Gastroesophageal sphincter (tissue), 3 donors: ENCODE data around the gene IYD.

Experiments used
- POLR2AphosphoS5 ChIP-seq: sonication (generic); formaldehyde crosslinking; IDR thresholded peaks from one replicate; pipeline ENCODE4 v1.6.1; 2017; ENCODE audit warnings: antibody characterized with exemption
- TF ChIP-seq, protein P1 (sequence below), 4 experiments: fragments of 200-600 bp in 2 of 4; fragments of 450-650 bp in 2 of 4; sonication (generic) in 1 of 4; IDR thresholded peaks; one replicate each; pipeline ENCODE4 v1.5.1; 2017 to 2019; ENCODE audit warnings: antibody characterized with exemption in 4 of 4, mild to moderate bottlenecking in 2 of 4, moderate library complexity in 2 of 4

DNA sequence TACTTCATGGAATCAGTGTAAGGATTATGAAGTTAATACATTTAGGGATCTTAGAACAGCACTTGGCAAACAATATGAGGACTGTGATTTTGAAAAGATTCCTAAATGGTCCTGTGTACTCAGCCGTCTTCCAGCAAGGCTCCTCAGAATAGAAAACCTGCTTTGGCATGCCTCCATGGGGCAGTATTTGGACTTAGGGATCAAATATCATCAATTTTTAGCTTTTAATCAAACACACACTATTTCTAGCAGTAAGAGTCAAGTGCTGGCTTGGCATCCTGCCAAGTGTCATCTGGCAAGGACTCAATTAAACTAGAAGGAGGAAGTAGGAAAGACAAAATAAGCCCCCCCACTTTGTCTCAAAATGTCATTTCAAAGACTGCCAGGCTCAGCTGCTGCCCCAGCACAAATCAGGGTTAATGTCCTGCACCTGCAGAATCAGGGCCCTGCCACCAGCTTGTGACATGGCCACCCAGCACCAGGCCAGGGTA lies 40.8 kb downstream of the IYD start:
- TF ChIP-seq, protein P1, sequence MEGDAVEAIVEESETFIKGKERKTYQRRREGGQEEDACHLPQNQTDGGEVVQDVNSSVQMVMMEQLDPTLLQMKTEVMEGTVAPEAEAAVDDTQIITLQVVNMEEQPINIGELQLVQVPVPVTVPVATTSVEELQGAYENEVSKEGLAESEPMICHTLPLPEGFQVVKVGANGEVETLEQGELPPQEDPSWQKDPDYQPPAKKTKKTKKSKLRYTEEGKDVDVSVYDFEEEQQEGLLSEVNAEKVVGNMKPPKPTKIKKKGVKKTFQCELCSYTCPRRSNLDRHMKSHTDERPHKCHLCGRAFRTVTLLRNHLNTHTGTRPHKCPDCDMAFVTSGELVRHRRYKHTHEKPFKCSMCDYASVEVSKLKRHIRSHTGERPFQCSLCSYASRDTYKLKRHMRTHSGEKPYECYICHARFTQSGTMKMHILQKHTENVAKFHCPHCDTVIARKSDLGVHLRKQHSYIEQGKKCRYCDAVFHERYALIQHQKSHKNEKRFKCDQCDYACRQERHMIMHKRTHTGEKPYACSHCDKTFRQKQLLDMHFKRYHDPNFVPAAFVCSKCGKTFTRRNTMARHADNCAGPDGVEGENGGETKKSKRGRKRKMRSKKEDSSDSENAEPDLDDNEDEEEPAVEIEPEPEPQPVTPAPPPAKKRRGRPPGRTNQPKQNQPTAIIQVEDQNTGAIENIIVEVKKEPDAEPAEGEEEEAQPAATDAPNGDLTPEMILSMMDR (IDR thresholded peaks at IDR 0.05), result no peak
- no peak for TF ChIP-seq POLR2AphosphoS5
